Testis (tissue), 5 donors: ENCODE results near the gene KIR3DL1. TPM values are rescaled to one million over a fixed set of nuclear protein-coding genes. Genes with fewer than 3 reads are reported as not detected.
"Not testable (repeated sequence)": the region's sequence is repeated elsewhere in the genome, so short reads cannot be mapped to it uniquely, and the experiment has no call there.

ENCODE experiments used
- DNase-seq: peaks from one replicate; pipeline ENCODE4 v3.0.0-alpha.2; 2019
- H3K27ac ChIP-seq, 2 donors: fragments of 200-600 bp; sonication (generic); one replicate each; pipeline ENCODE4 v1.5.1; 2019
- H3K27me3 ChIP-seq: fragments of 200-600 bp; sonication (generic); one replicate; pipeline ENCODE4 v1.5.1; 2019
- H3K36me3 ChIP-seq: fragments of 200-600 bp; sonication (generic); one replicate; pipeline ENCODE4 v1.5.1; 2017; ENCODE audit warnings: low read depth; ENCODE audit errors: missing control alignments
- H3K4me1 ChIP-seq: fragments of 200-600 bp; sonication (generic); one replicate; pipeline ENCODE4 v1.5.1; 2019
- H3K4me3 ChIP-seq, 2 donors: fragments of 200-600 bp; sonication (generic); one replicate each; pipeline ENCODE4 v1.5.1; 2017 to 2019
- H3K9me3 ChIP-seq: fragments of 200-600 bp; sonication (generic); one replicate; pipeline ENCODE4 v1.5.1; 2017
- WGBS, 2 donors: methylation state at CpG; one replicate each; pipeline ENCODE4 v1.1.5; 2018; 5-methylcytosine and 5-hydroxymethylcytosine counted together
- intact Hi-C: fragments of 100-400 bp; cut with DNase I; formaldehyde crosslinking; loops from one replicate; pipeline ENCODE4 v1.15.1; 2023; ENCODE audit warnings: low total_unique reads
- long read RNA-seq, 2 donors: transcript quantifications; one replicate each; lab custom pipeline, GENCODE V29; 2026
- polyA plus RNA-seq: library from polyadenylated mRNA; stranded (reverse); fragments of 350-450 nt; fragmentation: Illumina TruSeq; extraction: RNeasy Lipid Tissue Mini Kit (QIAGEN cat#74804); gene quantifications from one replicate; pipeline ENCODE4 v1.2.3, GENCODE V29; 2014; ENCODE audit warnings: low read depth, low replicate concordance; ENCODE audit not compliant: insufficient read depth
- total RNA-seq, 2 donors: library from RNA; depleted of rRNA; stranded (reverse); fragments of >200 nt; gene quantifications; one replicate each; pipeline ENCODE4 v1.2.3, GENCODE V29; 2016

Gene KIR3DL1
- total RNA-seq (not detected), polyA plus RNA-seq (not detected)
- long read RNA-seq, donor 1: 0 reads
- long read RNA-seq, donor 2: 0 reads

DNA sequence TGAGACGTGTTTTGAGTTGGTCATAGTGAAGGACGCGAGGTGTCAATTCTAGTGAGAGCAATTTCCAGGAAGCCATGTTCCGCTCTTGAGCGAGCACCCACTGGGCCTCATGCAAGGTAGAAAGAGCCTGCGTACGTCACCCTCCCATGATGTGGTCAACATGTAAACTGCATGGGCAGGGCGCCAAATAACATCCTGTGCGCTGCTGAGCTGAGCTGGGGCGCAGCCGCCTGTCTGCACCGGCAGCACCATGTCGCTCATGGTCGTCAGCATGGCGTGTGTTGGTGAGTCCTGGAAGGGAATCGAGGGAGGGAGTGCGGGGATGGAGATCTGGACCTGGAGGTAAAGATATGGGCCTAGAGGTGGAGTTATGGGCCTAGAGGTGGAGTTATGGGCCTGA lies at the start of gene KIR3DL1:
Gene KIR3DL1 (plus strand): TSS at position 218 of the 400 bp plus-strand sequence.
- H3K9me3 ChIP-seq, H3K4me1 ChIP-seq, H3K36me3 ChIP-seq, intact Hi-C loops, H3K27me3 ChIP-seq, H3K4me3 ChIP-seq, DNase-seq, H3K27ac ChIP-seq: not testable (repeated sequence)
- 83 to 91% methylated on average over 15 to 17 of the region's 17 CpGs for WGBS, 2 donors

DNA sequence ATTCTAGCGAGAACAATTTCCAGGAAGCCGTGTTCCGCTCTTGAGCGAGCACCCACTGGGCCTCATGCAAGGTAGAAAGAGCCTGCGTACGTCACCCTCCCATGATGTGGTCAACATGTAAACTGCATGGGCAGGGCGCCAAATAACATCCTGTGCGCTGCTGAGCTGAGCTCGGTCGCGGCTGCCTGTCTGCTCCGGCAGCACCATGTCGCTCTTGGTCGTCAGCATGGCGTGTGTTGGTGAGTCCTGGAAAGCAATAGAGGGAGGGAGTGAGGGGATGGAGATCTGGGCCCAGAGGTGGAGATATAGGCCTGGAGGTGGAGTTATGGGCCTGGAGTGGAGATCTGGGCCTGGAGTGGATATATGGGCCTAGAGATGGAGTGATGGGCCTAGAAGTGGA lies 46.6 kb upstream of the KIR3DL1 start, which contains the start of gene KIR2DL1:
Gene KIR2DL1 (plus strand): TSS at position 148 of the 400 bp plus-strand sequence. CDS start 58 bp downstream, at position 206.
- H3K27me3 ChIP-seq, intact Hi-C loops, DNase-seq, H3K36me3 ChIP-seq, H3K9me3 ChIP-seq, H3K27ac ChIP-seq, H3K4me1 ChIP-seq, H3K4me3 ChIP-seq: not testable (repeated sequence)
- 88 to 94% methylated on average over 5 to 15 of the region's 15 CpGs for WGBS, 2 donors

DNA sequence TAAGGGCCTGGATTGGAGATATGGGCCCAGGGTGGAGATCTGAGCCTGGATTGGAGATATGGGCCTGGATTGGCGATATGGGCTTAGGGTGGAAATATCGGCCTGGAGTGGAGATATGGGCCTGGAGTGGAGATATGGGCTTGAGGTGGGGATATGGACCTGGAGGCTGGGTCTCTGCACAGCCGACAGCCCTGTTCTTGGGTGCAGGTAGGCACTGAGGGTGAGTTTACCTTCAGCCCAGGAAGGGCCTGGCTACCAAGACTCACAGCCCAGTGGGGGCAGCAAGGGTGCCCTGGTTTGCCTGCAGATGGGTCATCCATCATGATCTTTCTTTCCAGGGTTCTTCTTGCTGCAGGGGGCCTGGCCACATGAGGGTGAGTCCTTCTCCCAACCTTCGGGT lies 45.8 kb upstream of the KIR3DL1 start:
- H3K36me3 ChIP-seq, H3K4me3 ChIP-seq, intact Hi-C loops, H3K27me3 ChIP-seq, H3K9me3 ChIP-seq, H3K4me1 ChIP-seq, H3K27ac ChIP-seq, DNase-seq: not testable (repeated sequence)
- WGBS, 2 donors: 74 to 85% methylated on average over 3 to 4 of the region's 4 CpGs

DNA sequence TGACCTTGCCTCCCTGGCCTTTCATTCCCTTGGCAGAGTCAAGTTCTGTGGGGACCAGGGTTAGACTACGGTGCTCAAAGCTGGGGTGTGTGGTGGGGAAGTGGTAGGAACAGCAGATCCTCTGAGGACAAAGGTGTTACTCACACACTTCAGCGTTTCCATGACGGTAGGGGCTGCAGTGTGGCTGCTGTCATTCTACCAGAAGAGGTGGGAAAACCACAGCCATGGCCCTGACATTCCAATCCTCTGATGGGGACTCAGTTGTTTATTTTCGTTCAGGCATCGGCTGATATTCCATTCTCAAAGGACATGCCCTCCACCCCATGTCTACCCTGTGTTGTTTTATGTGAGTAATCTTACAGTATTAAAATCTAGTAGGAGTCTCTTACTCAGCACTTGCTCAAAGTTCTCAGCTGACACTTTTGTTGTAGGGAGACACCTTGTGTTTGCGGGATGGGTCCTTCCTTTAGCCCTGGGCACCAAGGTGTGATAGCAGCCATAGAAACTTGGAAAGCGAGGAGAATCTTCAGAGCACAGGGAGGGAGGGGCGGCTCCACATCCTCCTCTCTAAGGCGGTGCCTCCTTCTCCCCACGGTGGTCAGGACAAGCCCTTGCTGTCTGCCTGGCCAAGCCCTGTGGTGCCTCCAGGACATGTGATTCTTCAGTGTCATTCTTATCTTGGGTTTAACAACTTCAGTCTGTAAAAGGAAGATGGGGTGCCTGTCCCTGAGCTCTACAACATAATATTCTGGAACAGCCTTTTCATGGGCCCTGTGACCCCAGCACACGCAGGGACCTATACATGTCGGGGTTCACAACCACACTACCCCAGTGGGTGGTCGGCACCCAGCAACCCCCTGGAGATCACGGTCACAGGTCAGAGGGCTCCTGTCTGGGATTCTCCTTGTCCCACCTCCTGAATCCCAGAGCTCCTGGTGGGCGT lies 45.0 kb upstream of the KIR3DL1 start:
- WGBS, 2 donors: 78 to 82% methylated on average over 11 to 15 of the region's 15 CpGs
- DNase-seq, H3K4me3 ChIP-seq, intact Hi-C loops, H3K27me3 ChIP-seq, H3K36me3 ChIP-seq, H3K27ac ChIP-seq, H3K4me1 ChIP-seq, H3K9me3 ChIP-seq: not testable (repeated sequence)

DNA sequence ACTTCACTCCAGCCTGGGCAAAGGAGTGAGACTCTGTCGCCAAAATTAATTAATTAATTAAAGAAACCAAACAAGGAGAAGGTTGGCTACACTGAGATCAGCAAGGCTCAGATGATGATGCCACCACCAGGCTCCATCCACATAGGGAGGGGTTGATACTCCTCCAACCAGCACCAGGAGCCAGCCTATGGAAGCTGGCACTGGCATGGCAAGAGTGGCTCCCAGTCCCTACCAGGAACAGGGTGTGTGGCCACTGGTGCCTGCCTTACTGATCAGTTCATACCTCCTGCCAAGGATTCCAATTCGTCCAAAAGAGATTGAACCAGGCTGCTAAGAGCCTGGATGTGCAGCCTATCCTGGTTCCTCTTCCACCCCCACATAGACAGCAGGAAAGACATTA lies 43.6 kb upstream of the KIR3DL1 start:
- H3K9me3 ChIP-seq, DNase-seq, H3K27ac ChIP-seq, intact Hi-C loops, H3K36me3 ChIP-seq, H3K4me1 ChIP-seq, H3K4me3 ChIP-seq, H3K27me3 ChIP-seq: not testable (repeated sequence)
- WGBS, 2 donors: 54 to 56% methylated on average over 2 of the region's 2 CpGs

DNA sequence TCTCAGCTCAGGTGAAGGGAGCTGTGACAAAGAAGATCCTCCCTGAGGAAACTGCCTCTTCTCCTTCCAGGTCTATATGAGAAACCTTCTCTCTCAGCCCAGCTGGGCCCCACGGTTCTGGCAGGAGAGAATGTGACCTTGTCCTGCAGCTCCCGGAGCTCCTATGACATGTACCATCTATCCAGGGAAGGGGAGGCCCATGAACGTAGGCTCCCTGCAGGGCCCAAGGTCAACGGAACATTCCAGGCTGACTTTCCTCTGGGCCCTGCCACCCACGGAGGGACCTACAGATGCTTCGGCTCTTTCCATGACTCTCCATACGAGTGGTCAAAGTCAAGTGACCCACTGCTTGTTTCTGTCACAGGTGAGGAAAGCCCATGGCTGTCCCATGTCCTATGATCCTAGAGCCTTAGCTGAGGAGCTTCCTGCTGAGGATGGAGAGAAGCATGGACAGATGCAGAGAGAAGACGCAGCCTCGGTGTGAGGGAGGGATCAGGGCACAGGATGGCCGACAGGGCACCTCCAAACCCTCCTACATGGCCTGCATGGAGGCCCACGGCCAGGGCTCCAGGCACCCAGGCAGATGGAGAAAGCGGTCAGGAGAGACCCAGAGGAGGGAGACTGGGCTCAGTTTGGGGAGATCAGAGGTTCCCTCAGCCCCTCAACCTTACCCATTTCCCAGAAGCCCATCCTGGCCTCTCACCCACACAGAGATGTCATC lies 41.0 kb upstream of the KIR3DL1 start:
- intact Hi-C loops, H3K4me3 ChIP-seq, H3K4me1 ChIP-seq, DNase-seq, H3K27me3 ChIP-seq, H3K27ac ChIP-seq, H3K9me3 ChIP-seq, H3K36me3 ChIP-seq: not testable (repeated sequence)
- WGBS, 2 donors: 82 to 87% methylated on average over 10 to 12 of the region's 12 CpGs

DNA sequence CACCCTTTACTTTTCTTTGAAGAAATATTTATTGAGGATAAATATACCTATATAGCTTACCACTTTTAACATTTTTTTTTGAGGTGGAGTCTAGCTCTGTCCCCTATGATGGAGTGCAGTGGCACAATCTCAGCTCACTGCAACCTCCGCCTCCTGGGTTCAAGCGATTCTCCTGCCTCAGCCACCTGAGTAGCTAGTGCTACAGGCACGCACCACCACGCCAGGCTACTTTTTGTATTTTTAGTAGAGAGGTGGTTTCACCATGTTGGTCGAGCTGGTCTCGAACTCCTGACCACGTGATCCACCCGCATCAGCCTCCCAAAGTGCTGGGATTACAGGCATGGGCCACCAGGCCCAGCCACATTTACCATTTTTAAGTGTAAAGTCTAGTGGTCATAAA lies 40.4 kb upstream of the KIR3DL1 start:
- H3K9me3 ChIP-seq, H3K4me1 ChIP-seq, intact Hi-C loops, H3K27ac ChIP-seq, DNase-seq, H3K4me3 ChIP-seq, H3K36me3 ChIP-seq, H3K27me3 ChIP-seq: not testable (repeated sequence)
- WGBS, 2 donors: 81 to 86% methylated on average over 8 of the region's 8 CpGs

DNA sequence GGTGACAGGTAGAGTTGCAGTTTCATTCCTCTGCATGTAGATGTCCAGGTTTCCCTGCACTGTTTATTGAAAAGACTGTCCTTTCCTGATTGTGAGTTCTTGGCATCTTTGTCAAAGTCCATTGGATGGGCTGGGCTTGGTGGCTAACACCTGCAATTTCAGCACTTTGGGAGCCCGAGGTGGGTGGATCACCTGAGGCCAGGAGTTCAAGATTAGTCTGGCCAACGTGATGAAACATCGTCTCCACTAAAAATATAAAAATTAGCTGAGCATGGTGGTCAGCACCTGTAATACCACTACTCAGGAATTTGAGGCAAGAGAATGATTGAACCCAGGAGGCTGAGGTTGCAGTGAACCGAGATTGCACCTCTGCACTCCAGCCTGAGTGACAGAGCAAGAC lies 38.4 kb upstream of the KIR3DL1 start:
- H3K4me3 ChIP-seq, DNase-seq, intact Hi-C loops, H3K9me3 ChIP-seq, H3K27me3 ChIP-seq, H3K27ac ChIP-seq, H3K36me3 ChIP-seq, H3K4me1 ChIP-seq: not testable (repeated sequence)
- WGBS, 2 donors: 68 to 80% methylated on average over 4 of the region's 4 CpGs

DNA sequence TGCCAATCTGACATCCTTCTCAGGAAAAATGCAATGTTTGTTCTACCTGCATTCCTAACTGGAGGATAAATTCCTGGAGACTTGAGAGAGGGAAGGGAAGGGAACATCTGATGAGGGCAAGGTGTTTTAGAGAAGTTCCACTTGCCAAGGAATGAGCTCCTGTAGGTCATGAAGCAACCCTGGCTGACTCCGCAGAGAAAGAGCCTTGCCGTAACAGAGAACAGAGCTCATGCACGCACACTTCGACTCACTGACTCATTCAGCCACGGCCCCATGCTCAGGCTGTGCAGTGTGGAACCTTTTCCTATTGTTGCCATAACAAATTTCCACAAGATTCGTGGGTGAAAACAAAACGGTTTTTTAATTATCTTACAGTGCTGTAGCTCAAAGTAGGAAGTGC lies 37.4 kb upstream of the KIR3DL1 start:
- 63 to 86% methylated on average over 7 of the region's 7 CpGs for WGBS, 2 donors
- H3K27me3 ChIP-seq, H3K4me3 ChIP-seq, H3K27ac ChIP-seq, intact Hi-C loops, H3K36me3 ChIP-seq, DNase-seq, H3K4me1 ChIP-seq, H3K9me3 ChIP-seq: not testable (repeated sequence)

DNA sequence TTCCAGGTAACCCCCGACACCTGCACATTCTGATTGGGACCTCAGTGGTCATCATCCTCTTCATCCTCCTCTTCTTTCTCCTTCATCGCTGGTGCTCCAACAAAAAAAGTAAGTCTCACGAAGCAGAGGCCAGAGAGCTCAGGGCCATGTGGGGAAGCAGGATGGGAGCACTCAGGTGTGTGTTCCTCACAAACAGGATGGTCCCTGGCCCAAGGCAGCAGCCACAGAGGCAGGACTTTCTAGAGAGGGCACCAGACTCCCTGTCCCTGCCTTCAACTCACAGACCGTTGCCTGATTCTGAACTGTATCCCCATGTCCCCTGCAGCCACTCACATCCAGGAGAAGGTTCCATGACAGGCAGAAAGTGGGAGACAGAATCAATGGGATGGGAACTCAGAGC lies 33.4 kb upstream of the KIR3DL1 start:
- H3K4me3 ChIP-seq, intact Hi-C loops, H3K36me3 ChIP-seq, H3K27ac ChIP-seq, DNase-seq, H3K27me3 ChIP-seq, H3K9me3 ChIP-seq, H3K4me1 ChIP-seq: not testable (repeated sequence)
- 74 to 80% methylated on average over 4 of the region's 4 CpGs for WGBS, 2 donors

DNA sequence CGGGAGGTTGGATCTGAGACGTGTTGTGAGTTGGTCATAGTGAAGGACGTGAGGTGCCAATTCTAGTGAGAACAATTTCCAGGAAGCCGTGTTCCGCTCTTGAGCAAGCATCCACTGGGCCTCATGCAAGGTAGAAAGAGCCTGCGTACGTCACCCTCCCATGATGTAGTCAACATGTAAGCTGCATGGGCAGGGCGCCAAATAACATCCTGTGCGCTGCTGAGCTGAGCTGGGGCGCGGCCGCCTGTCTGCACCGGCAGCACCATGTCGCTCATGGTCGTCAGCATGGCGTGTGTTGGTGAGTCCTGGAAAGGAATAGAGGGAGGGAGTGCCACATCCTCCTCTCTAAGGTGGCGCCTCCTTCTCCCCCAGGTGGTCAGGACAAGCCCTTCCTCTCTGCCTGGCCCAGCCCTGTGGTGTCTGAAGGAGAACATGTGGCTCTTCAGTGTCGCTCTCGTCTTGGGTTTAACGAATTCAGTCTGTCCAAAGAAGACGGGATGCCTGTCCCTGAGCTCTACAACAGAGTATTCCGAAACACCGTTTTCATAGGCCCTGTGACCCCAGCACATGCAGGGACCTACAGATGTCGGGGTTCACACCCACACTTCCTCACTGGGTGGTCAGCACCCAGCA lies 30.1 kb upstream of the KIR3DL1 start:
- WGBS, 2 donors: 85 to 86% methylated on average over 19 to 24 of the region's 24 CpGs
- DNase-seq, H3K4me1 ChIP-seq, intact Hi-C loops, H3K36me3 ChIP-seq, H3K4me3 ChIP-seq, H3K9me3 ChIP-seq, H3K27ac ChIP-seq, H3K27me3 ChIP-seq: not testable (repeated sequence)
